ENCODE data around the gene MTURN.

The MTURN gene

DNA sequence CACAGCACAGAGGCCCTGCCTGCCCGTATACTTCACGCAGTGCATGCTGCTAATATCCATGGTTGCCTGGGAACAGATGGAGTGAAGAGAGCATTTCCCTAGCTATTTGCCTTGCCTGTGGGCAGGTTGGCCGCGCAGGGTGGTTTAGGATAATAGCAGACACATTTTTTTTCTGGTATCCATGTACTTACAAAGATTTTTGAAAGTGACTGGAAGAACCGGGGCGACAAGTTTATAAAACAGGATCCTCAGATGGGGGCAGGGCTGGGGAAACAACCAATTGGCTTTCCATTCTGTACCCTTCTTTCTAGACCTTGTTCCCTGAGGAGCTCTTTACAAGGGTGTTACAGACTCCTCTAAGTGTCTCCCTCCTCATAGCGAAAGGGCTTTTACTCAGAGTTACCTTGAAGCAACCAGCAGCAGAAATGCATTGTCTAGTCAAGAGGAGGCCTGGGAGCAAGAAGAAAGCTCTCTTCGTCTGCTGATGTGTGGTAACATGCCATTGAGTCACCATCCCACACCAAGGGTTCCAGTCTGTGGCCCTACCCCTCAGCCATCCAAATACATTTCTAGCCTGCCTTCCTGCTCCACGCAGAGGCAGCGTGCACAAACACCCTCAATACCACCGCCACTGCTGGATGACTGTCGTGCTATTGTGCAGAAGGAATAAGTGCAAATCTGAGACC lies 31.5 kb downstream of the MTURN start:
- TF ChIP-seq, protein P1, sequence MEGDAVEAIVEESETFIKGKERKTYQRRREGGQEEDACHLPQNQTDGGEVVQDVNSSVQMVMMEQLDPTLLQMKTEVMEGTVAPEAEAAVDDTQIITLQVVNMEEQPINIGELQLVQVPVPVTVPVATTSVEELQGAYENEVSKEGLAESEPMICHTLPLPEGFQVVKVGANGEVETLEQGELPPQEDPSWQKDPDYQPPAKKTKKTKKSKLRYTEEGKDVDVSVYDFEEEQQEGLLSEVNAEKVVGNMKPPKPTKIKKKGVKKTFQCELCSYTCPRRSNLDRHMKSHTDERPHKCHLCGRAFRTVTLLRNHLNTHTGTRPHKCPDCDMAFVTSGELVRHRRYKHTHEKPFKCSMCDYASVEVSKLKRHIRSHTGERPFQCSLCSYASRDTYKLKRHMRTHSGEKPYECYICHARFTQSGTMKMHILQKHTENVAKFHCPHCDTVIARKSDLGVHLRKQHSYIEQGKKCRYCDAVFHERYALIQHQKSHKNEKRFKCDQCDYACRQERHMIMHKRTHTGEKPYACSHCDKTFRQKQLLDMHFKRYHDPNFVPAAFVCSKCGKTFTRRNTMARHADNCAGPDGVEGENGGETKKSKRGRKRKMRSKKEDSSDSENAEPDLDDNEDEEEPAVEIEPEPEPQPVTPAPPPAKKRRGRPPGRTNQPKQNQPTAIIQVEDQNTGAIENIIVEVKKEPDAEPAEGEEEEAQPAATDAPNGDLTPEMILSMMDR (IDR thresholded peaks at IDR 0.05; ENCODE audit: borderline replicate concordance, insufficient read depth, low read depth, low read length) = no peak
- no peak overlapping the region for H3K4me3 ChIP-seq (ENCODE audit: low read depth, low read length)

DNA sequence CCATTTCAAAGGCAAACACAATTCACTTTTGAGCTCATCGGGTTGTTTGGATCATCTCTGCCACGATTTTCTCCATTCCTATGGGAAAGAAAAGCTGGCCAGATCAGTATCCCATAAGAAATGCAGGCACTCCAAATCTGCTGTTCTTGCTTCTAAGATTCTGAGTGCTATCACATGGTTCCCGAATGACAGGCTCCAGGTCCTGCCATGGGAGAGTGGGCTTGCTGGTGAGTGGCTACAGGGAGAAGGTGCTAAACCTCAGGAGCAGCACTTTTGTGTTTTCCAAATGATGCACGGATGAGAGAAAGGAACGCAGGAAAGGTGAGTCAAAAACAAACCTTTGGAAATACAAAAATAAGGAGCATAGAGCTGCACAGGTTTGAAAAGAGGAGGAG lies 32.1 kb downstream of the MTURN start:
- H3K4me3 ChIP-seq (ENCODE audit: low read depth, low read length) = no peak overlapping the region
- TF ChIP-seq, protein P1 (IDR thresholded peaks at IDR 0.05; ENCODE audit: borderline replicate concordance, insufficient read depth, low read depth, low read length) = no peak

DNA sequence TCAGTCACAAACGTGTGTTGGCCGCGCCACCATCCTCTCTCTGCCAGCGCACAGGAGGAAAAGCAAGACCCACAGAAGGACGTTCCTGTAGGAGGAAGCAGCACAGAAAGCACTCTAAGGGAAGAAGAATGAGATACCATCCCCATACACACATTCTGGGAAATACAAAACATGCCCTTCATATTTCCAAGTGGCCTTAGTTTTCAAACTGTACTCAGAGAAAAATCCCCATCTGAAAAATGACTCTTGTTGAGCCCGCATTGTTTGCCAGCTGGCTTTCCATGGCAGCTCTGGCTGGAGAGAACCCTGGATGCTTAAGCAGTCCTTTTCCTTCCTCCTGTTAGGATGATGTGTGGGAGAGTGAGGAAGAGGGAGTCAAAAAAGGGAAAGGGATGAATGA lies 33.1 kb downstream of the MTURN start:
- TF ChIP-seq, protein P1 (IDR thresholded peaks at IDR 0.05; ENCODE audit: borderline replicate concordance, insufficient read depth, low read depth, low read length) = no peak
- no peak overlapping the region for H3K4me3 ChIP-seq (ENCODE audit: low read depth, low read length)

DNA sequence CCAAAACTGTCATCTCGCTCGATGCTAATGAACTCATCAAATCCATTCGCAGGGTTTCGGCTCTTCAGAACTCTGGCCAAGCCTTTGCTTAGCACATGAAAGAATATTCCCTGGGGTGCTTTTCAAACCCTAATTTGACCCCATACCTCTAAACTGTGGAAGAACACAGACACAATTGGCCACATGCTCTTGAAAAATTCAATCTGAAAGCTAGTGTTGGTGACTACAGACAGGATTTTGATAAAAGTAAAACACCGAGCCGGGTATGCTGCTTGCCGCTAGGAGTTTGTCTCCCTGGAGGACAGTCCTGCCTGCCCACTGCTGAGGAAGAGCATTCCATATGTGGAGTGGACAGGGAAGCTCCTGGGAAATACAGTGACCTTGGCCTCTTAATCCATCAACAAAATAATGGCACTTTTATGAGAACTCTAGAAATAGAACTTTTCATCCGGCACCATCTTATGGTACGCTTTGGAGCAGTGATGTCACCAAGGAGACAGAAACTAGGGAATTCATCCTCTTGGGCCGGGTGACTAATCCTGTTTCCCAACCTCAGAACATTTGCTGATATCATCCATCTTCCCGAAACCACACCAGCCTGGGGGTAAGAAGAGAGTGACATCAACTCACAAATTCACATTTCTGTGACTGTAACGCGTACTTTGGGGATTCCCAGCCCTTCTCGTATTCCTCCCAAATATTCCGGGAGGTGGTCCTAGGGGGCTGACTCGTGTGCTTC lies 34.2 kb downstream of the MTURN start:
- H3K4me3 ChIP-seq (ENCODE audit: low read depth, low read length) = no peak overlapping the region

DNA sequence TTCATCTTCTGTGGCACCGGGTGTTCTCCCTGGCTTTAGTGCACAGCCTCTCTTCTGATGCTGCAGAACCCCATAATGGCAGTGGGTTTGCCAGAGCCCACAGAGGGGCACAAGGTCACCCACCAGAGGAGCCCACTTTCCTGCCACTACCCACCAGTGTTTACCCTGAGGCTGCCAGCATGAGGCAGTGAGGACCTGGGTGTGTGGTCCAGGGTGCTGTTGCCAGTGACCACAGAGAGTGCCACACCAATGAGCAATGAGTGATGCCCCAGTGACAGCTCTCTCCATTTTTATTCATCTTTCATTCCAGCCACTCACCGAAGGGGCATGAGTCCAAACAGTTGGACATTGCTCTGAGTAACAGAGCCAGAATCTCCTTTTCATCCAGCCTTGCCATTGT lies 34.8 kb downstream of the MTURN start:
- no peak overlapping the region for H3K4me3 ChIP-seq (ENCODE audit: low read depth, low read length)
- TF ChIP-seq, protein P1 (IDR thresholded peaks at IDR 0.05; ENCODE audit: borderline replicate concordance, insufficient read depth, low read depth, low read length) = no peak

More for the DNA sequence above, 34.2 kb downstream of the MTURN start:
- TF ChIP-seq, protein P1 (IDR thresholded peaks at IDR 0.05; ENCODE audit: borderline replicate concordance, insufficient read depth, low read depth, low read length) = no peak

DNA sequence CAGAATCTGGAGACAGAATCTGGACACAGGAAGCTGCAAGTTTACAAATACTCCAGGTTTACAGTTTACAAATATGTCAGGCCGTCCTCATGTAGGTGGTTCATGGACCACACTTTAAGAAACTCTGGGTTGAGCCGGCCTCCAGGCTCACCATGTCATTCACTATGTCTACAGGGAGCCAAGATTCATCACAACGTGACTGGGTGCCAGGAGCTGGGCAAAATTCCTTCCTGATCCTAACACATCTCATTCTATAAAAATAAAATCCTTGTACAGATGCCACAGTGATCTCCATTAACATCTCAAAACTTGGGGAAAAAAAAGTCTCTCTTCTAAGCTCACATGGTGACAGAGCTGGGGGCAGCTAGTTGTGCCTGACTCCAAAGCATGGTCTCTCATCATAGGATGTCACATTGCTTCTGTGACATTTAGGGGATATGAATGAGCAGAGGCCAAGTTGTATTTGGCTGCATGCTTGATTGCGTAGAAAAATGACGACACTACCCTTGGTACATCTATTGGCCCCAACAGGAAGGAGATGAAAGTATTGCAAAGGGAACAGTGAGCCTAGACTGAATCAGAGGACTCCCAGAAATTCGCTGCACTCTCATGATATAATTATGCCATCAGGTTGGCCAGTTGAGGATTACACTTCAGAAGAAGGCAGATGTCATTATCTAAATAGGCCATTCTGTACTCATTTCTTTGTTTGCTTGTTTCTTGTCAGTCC lies 35.9 kb downstream of the MTURN start:
- TF ChIP-seq, protein P1 (IDR thresholded peaks at IDR 0.05; ENCODE audit: borderline replicate concordance, insufficient read depth, low read depth, low read length) = no peak

More for the DNA sequence above, 35.9 kb downstream of the MTURN start:
- no peak overlapping the region for H3K4me3 ChIP-seq (ENCODE audit: low read depth, low read length)

All from GM12875 (cell line).